Smooth muscle cell of bladder (primary cell): ENCODE results near the gene NRSN2. TPM values are rescaled to one million over a fixed set of nuclear protein-coding genes. Genes with fewer than 3 reads are reported as not detected.

ENCODE experiments used
- total RNA-seq: library from RNA; depleted of rRNA; stranded (reverse); fragments of >200 nt; gene quantifications from 2 replicates; pipeline ENCODE4 v1.2.3, GENCODE V29; 2014

Gene NRSN2, protein sequence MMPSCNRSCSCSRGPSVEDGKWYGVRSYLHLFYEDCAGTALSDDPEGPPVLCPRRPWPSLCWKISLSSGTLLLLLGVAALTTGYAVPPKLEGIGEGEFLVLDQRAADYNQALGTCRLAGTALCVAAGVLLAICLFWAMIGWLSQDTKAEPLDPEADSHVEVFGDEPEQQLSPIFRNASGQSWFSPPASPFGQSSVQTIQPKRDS
- 14.5 and 18.2 TPM in 2 replicates for total RNA-seq

GRCh38 chr20:346640-347316 lies at the start of gene NRSN2:
Gene NRSN2, plus strand, starts transcription at chr20:347111. Its CDS starts 2,533 bp downstream, at chr20:349644.

GRCh38 chr20:325045-325888 lies 21.6 kb upstream of the NRSN2 start, which contains the start of gene SOX12:
Gene SOX12, plus strand, starts transcription at chr20:325552. Its CDS starts 373 bp downstream, at chr20:325925.

Other genes with a start within 250 kb of the NRSN2 start
- not detected in 2 replicates for gene DEFB126, start 204.5 kb upstream of the NRSN2 start, total RNA-seq
- not detected in 2 replicates for gene DEFB127, start 189.7 kb upstream of the NRSN2 start, total RNA-seq
- gene DEFB128, start 157.4 kb upstream of the NRSN2 start, total RNA-seq: not detected in 2 replicates
- gene DEFB129, start 119.9 kb upstream of the NRSN2 start, total RNA-seq: not detected in 2 replicates
- gene DEFB132, start 89.4 kb upstream of the NRSN2 start, total RNA-seq: not detected in 2 replicates
- gene C20orf96, start 56.4 kb upstream of the NRSN2 start, total RNA-seq: 2.4 and 2.6 TPM in 2 replicates
- 9.0 and 11.6 TPM in 2 replicates for gene ZCCHC3, start 49.5 kb upstream of the NRSN2 start, total RNA-seq
- 2.1 and 3.1 TPM in 2 replicates for gene SOX12, start 21.6 kb upstream of the NRSN2 start, total RNA-seq
- 35.8 and 82.1 TPM in 2 replicates for gene TRIB3, start 33.6 kb downstream of the NRSN2 start, total RNA-seq
- 49.4 and 54.0 TPM in 2 replicates for gene RBCK1, start 61.2 kb downstream of the NRSN2 start, total RNA-seq
- 30.3 and 38.5 TPM in 2 replicates for gene TBC1D20, start 115.4 kb downstream of the NRSN2 start, total RNA-seq
- gene CSNK2A1, start 196.7 kb downstream of the NRSN2 start, total RNA-seq: 98.6 and 102 TPM in 2 replicates